GM12865 (cell line): ENCODE measurements around the gene EARS2.

Experiments used
- DNase-seq: peaks from one replicate; pipeline ENCODE4 v3.0.0; 2010; ENCODE audit warnings: low read depth
- H3K4me3 ChIP-seq: 2 replicates; pipeline ENCODE4 v1.5.1; 2011; ENCODE audit warnings: mild to moderate bottlenecking, low read depth, low read length, control low read depth
- CTCF ChIP-seq: IDR thresholded peaks from 2 replicates; pipeline ENCODE4 v1.5.1; 2011; ENCODE audit warnings: low read length, control low read depth, low read depth, inconsistent platforms; ENCODE audit not compliant: insufficient read depth; ENCODE audit errors: missing control alignments

The EARS2 gene

GRCh38 chr16:23556881-23557778 is at the start of gene EARS2, which contains the start of gene UBFD1:
Gene EARS2, minus strand, starts transcription at chr16:23557350. Its CDS starts 7 bp downstream, at chr16:23557343.
Gene UBFD1, plus strand, starts transcription at chr16:23557727. Its CDS starts 16 bp downstream, at chr16:23557743.
- peak within 1 kb of the TSS; percentile 97 for H3K4me3 ChIP-seq
- peak; percentile 87 for TF ChIP-seq CTCF
- DNase-seq: peak; percentile 99

- no peak overlapping the region for H3K4me3 ChIP-seq
- peak; percentile 41 for TF ChIP-seq CTCF
Observed at GRCh38 chr16:23597003-23597756, 40.0 kb upstream of the EARS2 start.

GRCh38 chr16:23595951-23596720 is 39.0 kb upstream of the EARS2 start, which contains the start of gene NDUFAB1:
Gene NDUFAB1, minus strand, starts transcription at chr16:23596316. Its CDS starts 26 bp downstream, at chr16:23596290.
- peak; percentile 97 for TF ChIP-seq CTCF
- DNase-seq: peak; percentile 93
- H3K4me3 ChIP-seq: peak within 1 kb of the TSS; percentile 82

More at GRCh38 chr16:23597003-23597756, 40.0 kb upstream of the EARS2 start:
- peak; percentile 69 for DNase-seq

- no peak for TF ChIP-seq CTCF
- peak; percentile 7 for DNase-seq
- H3K4me3 ChIP-seq: peak overlapping the region; percentile 82
Observed at GRCh38 chr16:23595246-23595950, 38.2 kb upstream of the EARS2 start.

- TF ChIP-seq CTCF: no peak
- DNase-seq: no peak
- no peak overlapping the region for H3K4me3 ChIP-seq
Observed at GRCh38 chr16:23594186-23594585, 37.0 kb upstream of the EARS2 start.

- H3K4me3 ChIP-seq: no peak overlapping the region
- no peak for TF ChIP-seq CTCF
- DNase-seq: no peak
Observed at GRCh38 chr16:23590181-23590580, 33.0 kb upstream of the EARS2 start.
